GM19035 (cell line): ENCODE results near the gene PSMC1.

Source experiments
- ATAC-seq: cut with Tn5 transposase; IDR thresholded peaks from one replicate; pipeline ENCODE4 v1.9.1; 2021; ENCODE audit not compliant: unreplicated experiment

PSMC1 gene

GRCh38 chr14:90301122-90301521, 44.8 kb downstream of the PSMC1 start:
- ATAC-seq: no peak

DNA sequence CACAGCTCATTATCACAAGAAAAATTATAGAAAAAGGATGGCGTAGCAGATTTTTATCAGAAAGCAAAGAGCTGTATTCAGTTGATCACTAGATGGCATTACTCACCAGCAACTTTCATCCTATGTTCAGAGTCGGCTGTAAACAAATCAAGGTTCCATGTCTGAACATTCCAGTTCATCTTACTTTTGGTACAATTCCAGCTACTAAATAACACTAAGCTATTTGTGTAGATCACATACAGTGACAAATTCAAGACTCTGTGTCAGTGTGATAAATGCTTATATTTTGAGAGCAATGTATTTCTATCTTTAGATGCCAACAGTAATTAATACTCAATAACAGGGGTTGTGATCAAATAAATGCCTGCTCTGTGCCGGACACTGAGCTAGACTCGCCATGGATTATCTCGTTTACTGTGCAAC, 45.3 kb downstream of the PSMC1 start:
- ATAC-seq: no peak

DNA sequence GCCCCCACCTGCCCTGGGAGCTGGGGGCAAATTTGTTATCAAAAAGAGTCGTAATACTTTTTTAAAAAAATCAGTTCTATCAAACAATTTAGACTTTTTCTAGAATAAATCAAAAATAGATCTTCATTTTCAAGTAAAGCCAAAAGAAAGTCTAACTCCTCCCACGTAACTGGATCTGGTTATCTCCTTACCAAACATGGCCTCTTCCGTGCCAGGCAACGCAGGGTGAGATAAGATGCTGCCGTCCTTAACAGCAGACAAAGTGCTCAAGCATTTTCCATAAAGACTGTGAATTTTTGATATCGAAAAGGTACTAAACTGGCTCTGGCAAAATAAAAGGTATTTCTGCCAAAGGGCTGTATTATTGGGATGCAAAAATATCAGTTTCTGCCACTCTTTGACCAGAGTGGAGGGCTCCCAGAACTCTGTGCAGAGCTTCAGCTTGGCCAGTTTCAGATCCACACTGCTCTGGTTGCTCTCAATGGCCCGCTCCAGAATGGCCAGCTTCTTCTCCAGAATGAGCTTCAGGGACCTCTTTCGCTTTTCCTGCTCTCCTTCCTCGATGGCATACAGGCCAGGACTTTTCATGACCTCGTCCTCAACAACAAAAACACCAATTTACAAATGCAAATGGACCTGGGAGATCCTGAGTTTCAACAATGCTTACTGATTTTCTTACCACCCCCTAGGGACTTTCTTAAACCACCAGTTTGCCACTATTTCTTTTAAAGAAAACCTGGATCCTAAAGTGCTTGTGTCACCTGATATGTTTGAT, 46.4 kb downstream of the PSMC1 start:
- no peak for ATAC-seq

DNA sequence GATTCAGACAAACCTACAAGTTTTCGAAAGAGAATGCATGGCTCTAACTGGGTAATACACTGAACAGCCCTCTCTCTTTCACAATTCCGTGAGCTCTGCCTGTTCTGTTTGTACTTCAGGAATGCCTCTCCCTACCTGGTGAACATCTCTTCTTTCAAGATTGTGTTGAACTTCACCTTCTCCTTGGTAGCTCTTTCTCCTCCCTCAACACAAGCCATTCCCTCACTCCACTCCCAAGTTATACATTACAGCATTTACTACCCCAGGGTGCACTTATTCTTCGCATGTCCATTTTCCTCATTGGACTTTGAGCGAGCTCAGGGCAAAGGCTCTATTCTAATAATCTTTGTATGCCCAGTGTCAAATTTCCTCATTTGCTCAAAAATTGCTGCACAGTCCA, 47.1 kb downstream of the PSMC1 start:
- ATAC-seq: no peak

DNA sequence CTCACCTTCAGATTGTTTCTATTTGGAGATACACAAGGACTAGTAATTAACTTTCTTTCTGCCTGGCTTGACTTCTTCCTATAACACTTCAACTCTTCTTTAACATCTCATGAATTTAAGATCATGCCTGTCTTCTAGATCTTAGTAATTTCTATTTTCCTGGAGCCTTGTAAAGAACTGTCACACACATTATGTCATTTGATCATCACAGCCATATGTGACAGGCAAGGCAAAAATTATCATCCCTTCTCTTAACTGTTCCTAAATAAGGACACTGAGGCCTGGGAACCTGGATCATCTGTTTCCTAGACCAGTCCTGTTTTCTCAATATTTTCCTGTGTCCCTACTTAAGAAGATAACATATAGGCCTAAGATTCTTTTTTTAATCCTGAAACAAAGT, 48.1 kb downstream of the PSMC1 start:
- no peak for ATAC-seq

- no peak for ATAC-seq
Observed at GRCh38 chr14:90305176-90305601, 48.8 kb downstream of the PSMC1 start.

- ATAC-seq: no peak
Observed at GRCh38 chr14:90308561-90308960, 52.2 kb downstream of the PSMC1 start.

DNA sequence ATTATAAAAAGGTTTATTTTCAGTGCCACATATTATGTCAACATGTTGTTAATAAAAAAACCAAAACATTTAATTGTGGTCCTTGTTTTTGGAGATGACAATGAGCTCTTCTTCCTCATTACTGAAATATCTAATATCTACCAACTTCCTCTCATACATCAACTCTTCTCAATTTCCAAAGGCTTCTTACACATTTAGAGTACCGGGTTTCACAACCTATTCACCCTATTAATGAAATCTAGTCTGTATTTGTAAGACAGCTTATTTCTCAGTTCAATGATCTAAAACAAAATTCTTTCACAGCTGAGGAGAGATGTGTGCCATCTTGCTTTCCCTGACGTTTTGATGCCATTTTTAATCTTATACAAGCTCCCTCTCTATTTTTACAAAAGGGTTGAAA, 60.9 kb downstream of the PSMC1 start:
- no peak for ATAC-seq

- no peak for ATAC-seq
Observed at GRCh38 chr14:90318016-90318415, 61.7 kb downstream of the PSMC1 start.

GRCh38 chr14:90319173-90319572, 62.8 kb downstream of the PSMC1 start:
- ATAC-seq: no peak

DNA sequence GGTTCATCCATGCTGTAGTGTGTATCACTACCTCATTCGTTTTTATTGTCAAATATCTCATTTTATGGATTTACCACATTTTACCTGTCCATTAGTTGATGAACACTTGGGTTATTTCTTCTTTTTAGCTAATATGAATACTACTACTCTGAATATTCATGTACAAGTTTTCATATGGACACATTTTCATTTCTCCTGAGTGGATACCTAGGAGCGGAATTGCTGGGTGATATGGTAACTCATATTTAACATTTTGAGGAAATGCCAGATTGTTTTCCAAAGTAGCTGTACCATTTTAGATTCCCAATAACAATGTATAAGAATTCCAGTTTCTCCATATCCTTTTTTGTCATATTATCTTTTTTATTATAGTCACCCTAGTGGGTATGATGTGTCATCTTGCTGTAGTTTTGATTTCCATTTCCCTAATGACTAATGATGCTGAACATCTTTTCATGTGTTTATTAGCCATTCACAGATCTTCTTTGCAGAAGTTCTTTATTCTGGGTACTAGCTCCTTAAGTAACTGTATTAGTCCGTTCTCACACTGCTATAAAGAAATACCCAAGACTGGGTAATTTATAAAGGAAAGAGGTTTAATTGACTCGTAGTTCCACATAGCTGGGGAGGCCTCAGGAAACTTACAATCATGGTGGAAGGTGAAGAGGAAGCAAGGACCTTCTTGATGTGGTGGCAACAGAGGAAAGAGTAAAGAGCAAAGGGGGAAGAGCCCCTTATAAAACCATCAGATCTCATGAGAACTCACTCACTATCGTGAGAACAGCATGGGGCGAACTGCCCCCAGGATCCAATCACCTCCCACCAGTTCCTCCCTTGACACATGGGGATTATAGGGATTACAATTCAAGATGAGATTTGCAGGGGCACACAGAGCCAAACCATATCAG, 63.5 kb downstream of the PSMC1 start:
- no peak for ATAC-seq

DNA sequence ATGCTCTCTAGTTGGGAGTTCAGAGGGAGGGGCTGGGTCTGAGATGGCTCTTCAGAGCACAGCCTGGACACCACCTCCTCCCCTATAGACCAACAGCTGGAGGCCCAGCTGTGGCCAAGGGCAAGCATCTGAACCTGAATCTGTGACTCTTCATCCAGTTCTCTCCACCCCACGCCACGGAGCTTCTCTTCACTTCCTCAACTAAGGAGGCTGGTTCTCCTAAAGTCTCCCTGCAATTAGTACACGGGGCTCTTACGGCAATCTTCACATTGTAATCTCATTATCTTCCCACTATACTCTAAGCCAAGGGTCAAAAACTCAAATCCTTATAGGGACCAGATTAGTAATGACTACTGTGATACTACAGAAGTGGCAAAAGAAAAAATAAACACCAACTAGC, 65.5 kb downstream of the PSMC1 start:
- no peak for ATAC-seq
